ENCODE measurements around the gene TARM1.

Gene TARM1

GRCh38 chr19:54030895-54031586 lies 50.1 kb downstream of the TARM1 start:
- DNase-seq (ENCODE audit: low read depth in 2 of 2): no peak

DNA sequence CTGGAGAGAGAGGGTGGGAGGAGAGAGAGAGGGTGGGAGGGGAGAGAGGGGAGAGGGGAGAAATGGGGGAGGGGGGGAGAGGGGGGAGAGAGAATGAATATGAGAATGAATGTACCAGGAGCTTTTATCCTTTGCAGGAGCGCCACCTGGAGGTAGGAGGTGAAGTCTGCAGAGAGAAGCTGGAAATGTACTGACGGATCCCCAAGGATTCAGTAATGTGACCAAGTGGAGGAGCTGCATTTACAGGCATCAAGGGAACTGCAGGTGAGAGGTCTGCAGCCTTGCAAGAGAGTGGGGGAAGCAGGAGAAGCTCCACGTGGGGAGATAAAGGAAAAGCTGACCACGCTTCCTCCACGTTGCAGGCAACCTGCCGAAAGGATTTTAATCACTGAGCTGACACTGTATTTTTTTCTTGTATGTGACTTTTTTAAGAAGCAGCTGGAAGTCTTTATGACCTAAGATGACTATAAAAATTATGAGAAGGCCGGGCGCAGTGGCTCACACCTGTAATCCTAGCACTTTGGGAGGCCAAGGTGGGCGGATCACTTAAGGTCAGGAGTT lies 51.2 kb downstream of the TARM1 start:
- peak; percentile 9 to 52 for DNase-seq (ENCODE audit: low read depth in 2 of 2)

DNA sequence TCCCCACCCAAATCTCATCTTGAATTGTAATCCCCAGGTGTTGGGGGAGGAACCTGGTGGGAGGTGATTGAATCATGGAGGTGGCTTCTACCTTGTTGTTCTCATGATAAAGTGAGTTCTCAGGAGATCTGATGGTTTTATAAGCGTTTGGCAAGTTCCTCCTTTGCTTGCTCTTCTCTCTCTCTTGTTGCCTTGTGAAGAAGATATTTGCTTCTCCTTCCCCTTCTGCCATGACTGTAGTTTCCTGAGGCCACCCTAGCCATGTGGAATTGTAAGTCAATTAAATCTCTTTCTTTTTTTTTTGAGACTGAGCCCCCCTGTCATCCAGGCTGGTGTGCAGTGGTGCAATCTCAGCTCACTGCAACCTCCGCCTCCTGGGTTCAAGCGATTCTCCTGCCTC lies 51.9 kb downstream of the TARM1 start:
- DNase-seq (ENCODE audit: low read depth in 2 of 2): no peak

DNA sequence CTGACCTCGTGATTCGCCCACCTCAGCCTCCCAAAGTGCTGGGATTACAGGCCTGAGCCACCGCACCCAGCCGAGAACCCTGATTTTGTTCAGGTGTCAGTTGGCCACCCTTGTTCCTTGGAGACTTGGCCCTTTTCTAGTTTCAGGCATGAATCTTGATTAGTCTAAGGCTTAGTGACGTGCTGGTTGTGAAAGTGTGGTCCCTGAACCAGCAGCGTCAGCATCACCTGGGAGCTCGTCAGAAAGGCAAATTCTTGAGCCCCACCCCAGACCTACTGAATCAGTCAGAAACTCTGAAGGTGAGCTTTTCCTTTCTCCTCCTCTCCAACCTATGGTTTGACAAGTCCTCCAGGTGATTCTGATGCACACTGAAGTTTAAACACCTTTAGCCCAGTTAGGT lies 54.5 kb downstream of the TARM1 start:
- DNase-seq (ENCODE audit: low read depth in 2 of 2): no peak

DNA sequence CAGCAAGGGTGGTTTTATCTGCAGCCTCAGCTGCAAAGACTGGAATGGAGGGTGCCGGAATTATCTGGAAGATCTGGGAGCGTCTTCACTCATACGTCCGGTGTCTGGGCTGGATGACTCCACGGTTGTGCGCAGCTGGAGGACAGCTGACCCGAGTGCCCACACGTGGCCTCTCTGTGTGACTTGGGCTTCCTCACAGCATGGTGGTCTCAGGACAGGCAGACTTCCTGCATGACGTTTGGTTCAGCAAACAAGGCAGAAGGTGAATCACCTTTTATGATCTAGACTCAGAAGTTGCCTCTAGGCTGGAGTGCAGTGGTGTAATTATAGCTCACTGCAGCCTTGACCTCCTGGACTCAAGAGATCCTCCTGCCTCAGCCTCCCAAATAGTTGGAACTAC lies 56.5 kb downstream of the TARM1 start:
- no peak for DNase-seq (ENCODE audit: low read depth in 2 of 2)

- DNase-seq (ENCODE audit: low read depth in 2 of 2): no peak
These were observed 58.0 kb downstream of the TARM1 start for GRCh38 chr19:54023191-54023590.

- no peak for DNase-seq (ENCODE audit: low read depth in 2 of 2)
These were observed 59.2 kb downstream of the TARM1 start for GRCh38 chr19:54021932-54022331.

- DNase-seq (ENCODE audit: low read depth in 2 of 2): no peak
These were observed 59.8 kb downstream of the TARM1 start for GRCh38 chr19:54021363-54021762.

All from stimulated activated CD4-positive, alpha-beta T cell treated with anti-CD3 and anti-CD28 coated beads, Interleukin-12 subunit alpha, Interleukin-12 subunit beta, amount 100 ng/mL, for 24 hours (primary cell).